ENCODE results near the gene KDM5B.
A peak's percentile ranks its signal among the peaks of the same experiment; 100 is the strongest.

KDM5B gene

GRCh38 chr1:202711949-202712635 lies 96.1 kb downstream of the KDM5B start:
- DNase-seq, result no peak

DNA sequence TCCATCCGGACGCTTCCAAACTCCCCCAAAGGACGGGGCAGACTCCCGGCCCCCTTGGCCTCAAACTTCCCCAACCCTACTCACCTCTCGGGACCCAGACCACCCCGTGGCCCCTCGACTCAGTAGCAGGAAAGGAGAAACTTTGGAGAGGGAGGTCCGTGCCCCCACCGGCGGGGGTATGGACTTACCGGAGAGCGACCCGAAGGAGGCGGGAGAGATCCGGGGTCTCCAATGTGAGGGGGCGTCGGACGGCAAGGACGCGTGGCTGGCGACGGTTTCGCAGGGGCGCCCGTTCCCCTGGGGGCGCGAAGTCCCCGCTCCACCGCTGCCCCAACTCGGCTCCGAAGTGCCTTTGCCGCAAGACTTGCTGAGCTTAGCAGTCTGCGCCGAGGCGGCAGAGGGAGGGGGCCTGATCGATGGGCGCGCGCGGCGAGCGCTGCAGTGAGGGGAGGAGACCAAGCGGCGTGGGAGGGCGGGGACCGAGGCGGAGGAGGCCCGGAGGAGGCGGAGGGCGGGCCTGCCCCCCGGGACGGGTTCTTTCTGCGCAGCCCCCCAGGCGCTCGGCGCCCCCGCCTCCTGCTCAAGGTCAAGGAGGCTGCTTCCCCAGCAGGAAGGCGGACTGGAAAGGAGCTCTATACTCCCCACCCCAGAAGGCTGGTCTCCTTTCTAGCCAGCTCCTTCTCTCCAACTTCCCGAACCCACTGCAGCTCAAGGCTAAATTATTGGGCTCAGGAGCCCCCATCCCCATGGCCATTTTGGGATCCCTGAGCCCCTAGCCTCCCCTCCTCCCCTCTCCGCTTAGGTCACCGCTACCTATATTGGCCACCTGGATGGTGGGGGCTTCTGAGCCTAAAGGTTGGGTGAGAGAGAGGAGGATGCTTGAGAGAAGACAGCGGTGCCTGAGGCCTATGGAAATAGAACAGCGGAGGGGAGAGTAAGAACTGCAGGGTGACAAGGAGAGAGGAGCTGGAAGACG lies 97.9 kb downstream of the KDM5B start, which contains the start of gene SYT2:
Gene SYT2 (minus strand): TSS at position 385 of the 976 bp plus-strand sequence. CDS start 104,682 bp downstream, outside the sequence.
- DNase-seq, result no peak

DNA sequence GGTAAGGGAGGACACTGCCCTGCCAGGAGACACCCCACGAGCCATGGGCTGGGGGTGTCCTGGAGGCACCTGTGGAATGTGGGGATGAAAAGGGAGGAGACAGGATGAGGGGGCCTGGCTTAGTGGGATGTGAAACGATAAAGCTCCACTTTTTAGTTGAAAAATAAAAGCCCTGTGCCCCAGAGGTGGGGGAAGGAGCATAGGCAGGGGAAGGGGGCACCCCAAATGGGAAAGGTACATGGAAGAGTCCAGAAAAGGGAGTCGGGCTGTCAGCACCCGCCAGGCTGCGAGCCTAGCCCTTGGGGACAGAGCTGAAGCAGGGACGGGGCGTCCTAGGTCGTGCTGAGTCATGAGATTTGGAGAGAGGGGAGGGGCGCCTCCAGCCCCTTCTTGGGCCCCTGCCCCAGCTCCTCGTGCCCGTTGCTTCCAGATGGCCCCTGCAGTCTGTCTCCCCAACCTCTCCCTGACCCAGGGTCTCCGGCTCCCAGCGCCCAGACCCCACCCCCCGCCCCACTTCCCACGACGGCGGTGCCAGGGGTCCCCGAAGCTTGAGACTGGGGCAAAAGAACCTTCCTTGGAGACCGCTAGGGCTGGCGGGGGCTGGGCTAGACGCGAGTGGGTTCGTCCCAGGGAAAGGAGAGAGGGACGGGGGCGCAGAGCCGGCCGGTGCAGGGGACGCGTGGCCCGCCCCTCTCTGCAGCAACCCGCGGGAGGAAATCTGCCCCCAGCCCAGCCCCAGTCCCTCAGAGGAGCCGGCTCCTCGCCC lies 98.8 kb downstream of the KDM5B start:
- no peak for DNase-seq

DNA sequence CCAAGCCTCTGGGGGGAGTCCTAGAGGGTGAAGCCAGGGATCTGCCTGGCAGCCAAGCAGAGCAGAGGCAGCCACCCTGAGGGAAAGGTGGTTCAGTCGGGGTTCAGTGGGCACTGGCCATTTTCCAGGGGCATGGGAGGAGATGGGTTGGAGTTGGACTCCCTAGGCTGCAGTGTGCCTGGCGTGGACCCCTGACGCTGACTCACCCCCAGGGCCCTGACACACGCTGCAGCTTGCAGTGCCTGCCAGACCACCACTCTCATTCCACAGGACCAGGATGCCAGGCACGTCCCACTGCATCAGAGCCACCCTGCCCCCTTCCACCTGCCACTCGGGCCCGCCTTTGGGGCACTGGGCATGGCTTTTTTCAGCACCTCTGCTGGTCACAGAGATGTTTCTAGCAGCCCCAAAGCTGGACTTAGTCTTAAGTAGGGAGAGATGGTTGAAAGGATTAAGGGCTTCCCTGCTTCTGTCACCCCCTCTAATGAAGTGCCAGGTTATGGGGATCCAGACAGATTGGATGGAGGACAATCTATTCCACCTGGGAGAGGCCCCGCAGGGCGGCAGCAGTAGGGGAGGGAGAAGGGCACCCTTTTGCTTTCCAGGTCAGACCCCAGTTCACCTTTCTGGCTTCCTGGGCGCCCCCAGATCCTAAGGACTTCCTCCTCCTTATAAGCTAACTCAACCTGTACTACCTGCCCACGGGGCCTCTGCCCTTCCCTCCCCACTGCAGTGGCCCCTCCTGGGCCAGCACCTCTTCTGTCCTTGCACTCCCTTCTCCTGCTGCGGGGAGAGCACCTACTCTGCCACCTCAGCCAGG lies 99.6 kb downstream of the KDM5B start:
- no peak for DNase-seq

DNA sequence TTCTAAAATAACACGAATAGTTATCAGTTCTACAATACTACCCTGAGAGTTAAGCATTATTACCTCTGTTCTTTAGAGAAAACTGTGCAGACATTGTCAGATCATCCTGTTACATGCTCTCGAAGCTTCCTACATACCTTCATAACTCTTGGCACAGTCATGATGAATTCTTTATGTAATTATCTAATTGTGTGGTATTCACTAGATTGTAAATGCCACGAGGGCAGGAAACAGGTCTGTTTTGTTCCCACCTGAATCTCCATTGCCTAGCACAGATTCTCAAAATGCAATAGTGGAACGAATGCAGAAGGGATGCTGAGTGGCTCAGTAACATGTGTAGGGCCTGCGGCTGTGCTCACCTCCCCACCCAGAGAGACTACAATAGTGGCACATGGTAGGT lies 101.4 kb downstream of the KDM5B start:
- DNase-seq, result no peak

DNA sequence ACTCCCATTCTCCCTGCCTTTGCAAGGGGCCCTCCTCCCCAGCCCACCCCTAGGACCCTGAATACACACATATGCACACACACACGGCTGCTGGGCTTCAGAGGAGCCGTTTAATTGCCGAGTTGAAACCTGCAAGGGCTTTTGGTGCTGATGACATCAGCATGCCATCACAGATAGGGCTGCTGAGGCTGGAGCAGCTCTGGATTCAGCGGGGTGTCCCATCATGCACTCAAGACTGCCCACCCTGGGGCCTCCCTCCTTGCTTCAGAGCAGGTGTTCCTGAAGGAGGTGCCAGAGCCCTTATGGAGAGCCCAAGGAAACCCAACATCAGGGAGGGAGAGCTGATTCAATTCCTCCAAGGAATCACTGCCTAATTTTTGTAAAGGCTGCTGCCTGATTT lies 103.6 kb downstream of the KDM5B start:
- DNase-seq, result no peak

- DNase-seq, result no peak
Observed at GRCh38 chr1:202703191-202703590, 105.0 kb downstream of the KDM5B start.

DNA sequence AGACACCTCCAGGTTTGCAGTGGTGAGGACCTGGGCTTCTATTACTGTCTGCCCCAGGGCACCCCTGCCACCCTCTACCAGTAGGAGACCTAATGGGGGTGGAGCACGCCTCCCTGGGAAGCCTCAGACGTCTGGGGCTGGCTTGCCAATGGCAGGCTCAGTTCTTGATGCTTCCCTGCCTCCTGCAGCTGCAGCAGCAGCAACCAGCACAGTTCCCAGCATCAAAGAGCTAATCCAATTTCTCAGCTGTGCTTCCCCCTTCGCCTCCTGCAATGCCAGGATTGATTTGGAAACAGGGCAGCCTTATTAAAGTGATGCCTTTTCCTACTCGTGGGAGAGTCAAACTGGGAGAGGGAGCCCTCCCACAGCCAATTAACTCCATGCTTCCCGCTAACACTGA lies 106.1 kb downstream of the KDM5B start:
- no peak for DNase-seq

GRCh38 chr1:202701200-202701599 lies 107.0 kb downstream of the KDM5B start:
- DNase-seq, result no peak

DNA sequence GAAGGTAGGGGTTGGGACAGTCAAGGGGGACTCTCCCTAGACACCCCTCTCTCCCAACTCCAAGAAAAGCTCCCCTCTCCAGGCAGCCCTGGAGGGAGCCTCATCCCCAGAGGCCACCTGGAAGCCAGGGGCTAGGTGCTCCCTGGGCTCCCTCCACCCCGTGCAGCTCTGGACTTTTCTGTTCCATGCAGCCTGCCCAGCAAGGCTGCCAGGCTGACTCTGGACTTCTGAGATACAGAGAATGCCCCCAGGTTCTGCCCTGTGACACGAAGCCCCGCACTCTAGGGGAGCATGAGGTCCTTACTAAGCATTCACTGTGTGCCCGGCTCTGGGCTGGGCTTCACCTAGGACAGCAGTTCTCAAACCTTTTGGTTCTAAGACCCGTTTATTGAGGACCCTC lies 108.2 kb downstream of the KDM5B start:
- DNase-seq, result no peak

- no peak for DNase-seq
Observed at GRCh38 chr1:202698276-202698675, 109.9 kb downstream of the KDM5B start.

- DNase-seq, result no peak
Observed at GRCh38 chr1:202697038-202697437, 111.2 kb downstream of the KDM5B start.

- DNase-seq, result no peak
Observed at GRCh38 chr1:202694314-202694713, 113.9 kb downstream of the KDM5B start.

GRCh38 chr1:202692959-202693555 lies 115.2 kb downstream of the KDM5B start:
- DNase-seq, result peak; percentile 69

- no peak for DNase-seq
Observed at GRCh38 chr1:202691816-202692215, 116.4 kb downstream of the KDM5B start.

DNA sequence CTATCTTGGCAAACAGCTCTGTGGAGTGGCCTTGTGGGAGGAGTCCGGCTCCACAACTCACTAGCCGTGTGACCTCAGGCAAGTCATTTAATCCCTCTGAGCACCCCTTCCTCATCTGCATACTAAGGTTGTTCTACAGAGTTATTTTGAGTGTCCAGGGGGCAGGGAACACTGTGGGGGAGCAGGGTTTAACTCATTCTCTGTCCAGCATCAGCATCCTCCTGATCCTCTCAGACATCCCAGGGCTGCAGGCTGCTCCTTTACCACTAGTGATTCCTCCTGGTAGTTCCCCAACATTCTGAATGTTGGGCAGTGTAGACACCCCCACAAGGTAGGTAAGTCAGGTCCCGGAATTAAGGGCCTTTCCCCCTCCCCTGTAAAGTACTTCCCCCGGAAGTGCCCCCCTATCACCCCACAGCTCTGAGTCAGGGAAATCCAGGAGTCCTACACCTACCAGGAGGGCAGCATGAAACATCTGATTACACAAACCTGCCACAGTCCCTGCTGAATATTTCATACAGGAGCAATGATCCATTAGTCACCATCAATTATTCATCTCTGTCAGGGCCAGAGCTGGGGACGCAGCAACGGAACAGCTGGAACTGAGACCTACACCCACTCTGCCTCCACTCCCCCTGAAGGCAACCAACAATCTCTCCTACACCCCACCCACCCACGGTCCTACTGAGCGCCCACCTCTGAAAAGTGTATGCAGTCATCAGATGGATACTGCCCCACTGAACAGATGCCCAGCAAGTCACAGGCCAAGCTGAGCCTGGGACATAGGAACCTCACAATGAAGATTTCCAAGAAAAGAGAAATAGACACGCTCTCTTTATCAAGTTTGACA lies 118.5 kb downstream of the KDM5B start:
- no peak for DNase-seq

DNA sequence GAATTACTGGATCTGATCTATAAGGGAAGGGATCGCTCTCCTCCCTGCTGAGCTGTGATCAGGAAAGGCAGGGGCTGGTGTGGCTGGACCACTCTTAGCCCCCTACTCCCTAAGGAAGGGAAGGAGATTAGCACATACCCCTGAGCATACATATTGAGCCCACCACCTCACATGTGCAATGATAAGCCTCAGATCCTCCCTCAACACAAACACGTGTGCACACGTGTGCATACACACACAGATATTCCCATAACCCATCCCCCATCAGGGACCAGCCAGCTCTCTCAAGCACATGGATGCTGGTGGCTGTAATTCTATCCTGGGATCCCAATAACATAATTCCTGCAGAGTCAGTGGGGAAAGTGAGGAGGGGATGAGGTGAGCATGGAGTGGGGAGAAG lies 119.1 kb downstream of the KDM5B start:
- DNase-seq, result no peak

DNA sequence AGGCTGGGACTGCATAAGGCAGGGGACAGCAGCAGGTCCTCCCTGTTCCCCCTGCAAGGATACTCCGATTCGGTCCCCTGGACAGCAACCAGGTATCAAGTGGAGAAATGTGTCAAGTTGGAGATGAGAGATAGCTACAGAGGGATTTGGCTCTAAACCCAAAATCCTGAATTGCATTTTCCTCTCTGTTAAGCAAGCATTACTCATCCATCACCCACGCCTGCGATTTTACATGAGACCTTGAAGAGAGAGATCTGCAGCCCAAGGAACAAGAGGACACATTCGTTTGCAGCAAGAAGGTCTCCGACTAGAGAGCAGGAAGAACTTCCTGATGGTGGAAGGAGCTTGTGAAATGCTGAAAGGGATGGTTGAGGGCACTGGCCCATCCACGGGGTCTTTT lies 119.8 kb downstream of the KDM5B start:
- DNase-seq, result no peak

GRCh38 chr1:202687798-202688197 lies 120.4 kb downstream of the KDM5B start:
- no peak for DNase-seq

DNA sequence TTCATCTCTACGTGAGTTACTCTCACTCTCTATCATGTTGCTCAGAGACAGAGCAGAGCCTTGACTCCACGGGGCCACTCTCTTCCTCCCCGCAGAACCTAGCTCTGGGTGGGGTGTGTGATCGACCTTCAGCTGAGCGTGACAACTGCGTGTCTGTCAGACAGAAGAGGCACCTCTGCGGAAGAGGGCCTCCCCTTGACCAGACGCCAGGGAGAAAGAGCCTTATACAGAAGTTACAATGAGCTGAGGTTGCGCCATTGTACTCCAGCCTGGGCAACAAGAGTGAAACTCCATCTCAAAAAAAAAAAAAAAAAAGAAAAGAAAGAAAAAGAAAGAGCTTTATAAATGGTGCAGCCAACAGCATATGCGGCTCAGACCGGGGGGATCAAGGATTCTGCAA lies 120.9 kb downstream of the KDM5B start:
- no peak for DNase-seq

DNA sequence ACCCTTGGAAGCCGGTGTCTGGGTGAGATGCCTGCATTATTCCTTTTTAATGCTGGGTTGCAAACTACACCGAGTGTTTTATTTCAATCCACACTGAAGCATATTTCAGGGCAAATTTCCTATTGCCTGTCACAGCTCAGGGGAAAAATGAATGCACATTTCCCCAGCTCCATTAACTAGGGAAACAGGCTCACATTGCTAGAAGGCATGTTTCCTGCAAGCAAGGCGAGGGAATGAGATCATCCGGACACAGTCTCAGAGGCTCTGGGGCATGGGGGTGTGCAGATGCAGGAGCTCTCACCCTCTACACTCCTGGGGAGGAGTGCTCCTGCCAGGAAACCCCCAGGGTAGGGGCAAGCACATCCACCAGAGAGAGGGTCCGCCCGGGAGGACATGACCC lies 122.6 kb downstream of the KDM5B start:
- DNase-seq, result no peak

Data from activated gamma-delta T cell treated with Interleukin-2 at 50 U/mL for 16 hours (primary cell).